Activated effector memory CD4-positive, alpha-beta T cell treated with Interleukin-2 at 50 U/mL for 16 hours (primary cell): ENCODE results near the gene MRPL53.
"Not testable (repeated sequence)": the region's sequence is repeated elsewhere in the genome, so short reads cannot be mapped to it uniquely, and the experiment has no call there.

Source experiments
- DNase-seq: peaks from one replicate; pipeline ENCODE4 v3.0.0-alpha.2; 2020

MRPL53 gene

GRCh38 chr2:74481431-74481830 lies 9.0 kb upstream of the MRPL53 start:
- no peak for DNase-seq

GRCh38 chr2:74474899-74475298 lies 2.4 kb upstream of the MRPL53 start:
- no peak for DNase-seq

- DNase-seq = no peak
Observed at GRCh38 chr2:74474481-74474880, 2.0 kb upstream of the MRPL53 start.

GRCh38 chr2:74472945-74473258 lies 422 bp upstream of the MRPL53 start:
- no peak for DNase-seq

- DNase-seq = no peak
Observed at GRCh38 chr2:74471332-74472065, 981 bp downstream of the MRPL53 start.

- DNase-seq = not testable (repeated sequence)
Observed at GRCh38 chr2:74470742-74471141, 1.7 kb downstream of the MRPL53 start.

GRCh38 chr2:74464406-74464805 lies 8.1 kb downstream of the MRPL53 start:
- DNase-seq = no peak

GRCh38 chr2:74462786-74463105 lies 9.7 kb downstream of the MRPL53 start:
- DNase-seq = no peak

- DNase-seq = no peak
Observed at GRCh38 chr2:74462054-74462785, 10.3 kb downstream of the MRPL53 start.

- DNase-seq = no peak
Observed at GRCh38 chr2:74461187-74462053, 11.1 kb downstream of the MRPL53 start.

GRCh38 chr2:74460187-74460586 lies 12.3 kb downstream of the MRPL53 start:
- DNase-seq = not testable (repeated sequence)

GRCh38 chr2:74459503-74460118 lies 12.9 kb downstream of the MRPL53 start:
- not testable (repeated sequence) for DNase-seq

- DNase-seq = no peak
Observed at GRCh38 chr2:74458938-74459363, 13.5 kb downstream of the MRPL53 start.

GRCh38 chr2:74458132-74458937 lies 14.1 kb downstream of the MRPL53 start, which contains the start of gene WBP1:
Gene WBP1, plus strand, starts transcription at chr2:74458438. Its CDS starts 165 bp downstream, at chr2:74458603.
- peak; percentile 99 for DNase-seq

- DNase-seq = peak; percentile 76
Observed at GRCh38 chr2:74457549-74458131, 14.8 kb downstream of the MRPL53 start.

GRCh38 chr2:74457129-74457548 lies 15.3 kb downstream of the MRPL53 start:
- no peak for DNase-seq

- DNase-seq = peak; percentile 96
Observed at GRCh38 chr2:74454654-74455511, 17.6 kb downstream of the MRPL53 start, which contains the start of gene INO80B. Gene INO80B, plus strand, starts transcription at chr2:74455087. Its CDS starts 30 bp downstream, at chr2:74455117.

- DNase-seq = no peak
Observed at GRCh38 chr2:74450570-74451190, 21.8 kb downstream of the MRPL53 start.

- no peak for DNase-seq
Observed at GRCh38 chr2:74448771-74449170, 23.7 kb downstream of the MRPL53 start.
